ENCODE results near the gene URI1. TPM values are rescaled to one million over a fixed set of nuclear protein-coding genes. Genes with fewer than 3 reads are reported as not detected.
"Not testable (repeated sequence)": the region's sequence is repeated elsewhere in the genome, so short reads cannot be mapped to it uniquely, and the experiment has no call there.

Gene URI1
- total RNA-seq, 1 donor from 2014 or later: 53.9 TPM

GRCh38 chr19:29940971-29941585 lies 961 bp upstream of the URI1 start:
- intact Hi-C loops (cut with micrococcal nuclease): loop anchor here (5.0 kb wide), 2 partner anchors 269 to 354 kb away; no protein-coding TSS in a partner anchor

GRCh38 chr19:29942404-29943261 lies 594 bp downstream of the URI1 start:
- intact Hi-C loops (cut with micrococcal nuclease): loop anchor here (1.0 to 5.0 kb wide), 9 partner anchors 64 to 730 kb away; partner anchors contain the start of genes CCNE1, POP4 and UQCRFS1

GRCh38 chr19:29943615-29944014 lies 1.6 kb downstream of the URI1 start:
- intact Hi-C loops (cut with micrococcal nuclease): loop anchor here (2.0 to 5.0 kb wide), 6 partner anchors 23 to 731 kb away; partner anchors contain the start of gene UQCRFS1

- intact Hi-C loops (cut with micrococcal nuclease): loop anchor here (2.0 to 5.0 kb wide), 3 partner anchors 22 to 357 kb away; no protein-coding TSS in a partner anchor
These were observed 2.5 kb downstream of the URI1 start for GRCh38 chr19:29944390-29945012.

GRCh38 chr19:29945017-29945416 lies 3.0 kb downstream of the URI1 start:
- intact Hi-C loops (cut with micrococcal nuclease): loop anchor here (2.0 kb wide), 1 partner anchor 22 kb away; no protein-coding TSS in a partner anchor

- intact Hi-C loops (cut with micrococcal nuclease): loop anchor here (2.0 kb wide), 1 partner anchor 21 kb away; no protein-coding TSS in a partner anchor
These were observed 3.4 kb downstream of the URI1 start for GRCh38 chr19:29945433-29945832.

- intact Hi-C loops (cut with micrococcal nuclease): no loop called here
These were observed 4.6 kb downstream of the URI1 start for GRCh38 chr19:29946645-29947044.

GRCh38 chr19:29947871-29948270 lies 5.8 kb downstream of the URI1 start:
- intact Hi-C loops (cut with micrococcal nuclease): no loop called here

GRCh38 chr19:29948759-29949470 lies 6.9 kb downstream of the URI1 start:
- intact Hi-C loops (cut with micrococcal nuclease): not testable (repeated sequence)

- intact Hi-C loops (cut with micrococcal nuclease): no loop called here
These were observed 10.1 kb downstream of the URI1 start for GRCh38 chr19:29952177-29952576.

- intact Hi-C loops (cut with micrococcal nuclease): no loop called here
These were observed 10.6 kb downstream of the URI1 start for GRCh38 chr19:29952646-29953045.

GRCh38 chr19:29953352-29954247 lies 11.6 kb downstream of the URI1 start:
- intact Hi-C loops (cut with micrococcal nuclease): no loop called here

- intact Hi-C loops (cut with micrococcal nuclease): no loop called here
These were observed 14.8 kb downstream of the URI1 start for GRCh38 chr19:29956855-29957254.

GRCh38 chr19:29961311-29961710 lies 19.3 kb downstream of the URI1 start:
- intact Hi-C loops (cut with micrococcal nuclease): no loop called here

- intact Hi-C loops (cut with micrococcal nuclease): no loop called here
These were observed 20.8 kb downstream of the URI1 start for GRCh38 chr19:29962793-29963192.

- intact Hi-C loops (cut with micrococcal nuclease): no loop called here
These were observed 21.5 kb downstream of the URI1 start for GRCh38 chr19:29963576-29963975.

- intact Hi-C loops (cut with micrococcal nuclease): no loop called here
These were observed 22.1 kb downstream of the URI1 start for GRCh38 chr19:29964171-29964570.

GRCh38 chr19:29965492-29965891 lies 23.5 kb downstream of the URI1 start:
- intact Hi-C loops (cut with micrococcal nuclease): no loop called here

- intact Hi-C loops (cut with micrococcal nuclease): loop anchor here (2.0 kb wide), 1 partner anchor 21 kb away; no protein-coding TSS in a partner anchor
These were observed 24.1 kb downstream of the URI1 start for GRCh38 chr19:29966142-29966541.

Measured in T-helper 1 cell treated with Interleukin-12 subunit alpha and Interleukin-12 subunit beta and Interleukin-4 antibody, amounts not matched to agents 30 ng/mL and 1 ng/mL, for 36 hours (primary cell).